Measurements from ENCODE around the gene ESR1.

DNA sequence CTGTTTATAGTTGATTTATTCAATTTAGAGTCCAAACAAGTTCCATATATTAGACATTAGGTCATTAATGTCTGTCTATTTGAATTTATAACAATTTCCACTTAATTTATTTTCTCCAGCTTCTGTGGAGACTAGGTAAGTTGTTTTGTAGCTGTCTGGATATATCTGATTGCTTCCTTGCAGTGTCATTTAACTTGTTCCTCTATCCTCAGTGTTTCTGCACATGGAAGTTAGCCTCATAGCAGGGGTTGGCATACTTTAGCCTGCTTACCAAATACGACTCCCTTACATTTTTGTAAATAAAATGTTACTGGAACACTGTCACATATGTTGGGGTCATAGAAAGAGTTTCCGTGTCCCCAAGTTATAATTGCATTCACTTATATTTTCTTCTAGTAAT, 216.1 kb downstream of the ESR1 start:
- TF ChIP-seq ZNF274 (IDR thresholded peaks at IDR 0.05; ENCODE audit: low read depth, low read length) (no peak), SUZ12 (IDR thresholded peaks at IDR 0.05; ENCODE audit: extremely low read depth, insufficient read depth, insufficient read length) (no peak)
